Panc1 (cell line): Measurements from ENCODE around the gene IDUA.

ENCODE experiments used
- TF ChIP-seq, protein P1 (sequence below), 2 experiments: IDR thresholded peaks; 2 replicates each; pipeline ENCODE4 v1.6.1; 2011 to 2012; ENCODE audit warnings: low read depth in 2 of 2, control low read depth in 1 of 2, low read length in 1 of 2, mild to moderate bottlenecking in 1 of 2, moderate library complexity in 1 of 2; ENCODE audit not compliant: insufficient read depth in 1 of 2
- TF ChIP-seq, protein P2 (sequence below): fragments of 450-650 bp; IDR thresholded peaks from 2 replicates; pipeline ENCODE4 v1.5.1; 2017; ENCODE audit warnings: mild to moderate bottlenecking

DNA sequence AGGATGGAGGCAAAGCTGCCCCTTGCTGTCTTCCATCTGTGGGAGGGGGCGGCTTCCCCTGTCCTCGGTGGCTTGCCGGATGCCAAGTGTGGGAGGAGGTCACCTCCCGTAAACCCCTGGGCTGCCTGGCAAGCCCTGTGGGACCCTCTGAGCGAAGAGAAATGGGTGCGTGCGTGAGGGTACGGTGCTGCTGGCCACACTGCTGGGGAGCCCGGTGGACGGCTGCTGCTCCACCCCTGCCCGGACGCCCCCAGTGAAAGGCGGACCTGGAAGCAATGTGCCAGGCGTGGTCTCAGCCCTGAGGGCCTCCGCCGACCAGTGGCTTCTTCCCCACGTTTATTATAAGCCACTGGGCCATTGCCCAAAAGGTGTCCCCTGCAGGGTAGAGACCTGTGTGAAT is 4.6 kb upstream of the IDUA start:
- TF ChIP-seq, protein P1, sequence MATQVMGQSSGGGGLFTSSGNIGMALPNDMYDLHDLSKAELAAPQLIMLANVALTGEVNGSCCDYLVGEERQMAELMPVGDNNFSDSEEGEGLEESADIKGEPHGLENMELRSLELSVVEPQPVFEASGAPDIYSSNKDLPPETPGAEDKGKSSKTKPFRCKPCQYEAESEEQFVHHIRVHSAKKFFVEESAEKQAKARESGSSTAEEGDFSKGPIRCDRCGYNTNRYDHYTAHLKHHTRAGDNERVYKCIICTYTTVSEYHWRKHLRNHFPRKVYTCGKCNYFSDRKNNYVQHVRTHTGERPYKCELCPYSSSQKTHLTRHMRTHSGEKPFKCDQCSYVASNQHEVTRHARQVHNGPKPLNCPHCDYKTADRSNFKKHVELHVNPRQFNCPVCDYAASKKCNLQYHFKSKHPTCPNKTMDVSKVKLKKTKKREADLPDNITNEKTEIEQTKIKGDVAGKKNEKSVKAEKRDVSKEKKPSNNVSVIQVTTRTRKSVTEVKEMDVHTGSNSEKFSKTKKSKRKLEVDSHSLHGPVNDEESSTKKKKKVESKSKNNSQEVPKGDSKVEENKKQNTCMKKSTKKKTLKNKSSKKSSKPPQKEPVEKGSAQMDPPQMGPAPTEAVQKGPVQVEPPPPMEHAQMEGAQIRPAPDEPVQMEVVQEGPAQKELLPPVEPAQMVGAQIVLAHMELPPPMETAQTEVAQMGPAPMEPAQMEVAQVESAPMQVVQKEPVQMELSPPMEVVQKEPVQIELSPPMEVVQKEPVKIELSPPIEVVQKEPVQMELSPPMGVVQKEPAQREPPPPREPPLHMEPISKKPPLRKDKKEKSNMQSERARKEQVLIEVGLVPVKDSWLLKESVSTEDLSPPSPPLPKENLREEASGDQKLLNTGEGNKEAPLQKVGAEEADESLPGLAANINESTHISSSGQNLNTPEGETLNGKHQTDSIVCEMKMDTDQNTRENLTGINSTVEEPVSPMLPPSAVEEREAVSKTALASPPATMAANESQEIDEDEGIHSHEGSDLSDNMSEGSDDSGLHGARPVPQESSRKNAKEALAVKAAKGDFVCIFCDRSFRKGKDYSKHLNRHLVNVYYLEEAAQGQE (IDR thresholded peaks at IDR 0.05; ENCODE audit: insufficient read depth in 1 of 2, low read depth in 2 of 2, low read length in 1 of 2), result no peak
- TF ChIP-seq, protein P2, sequence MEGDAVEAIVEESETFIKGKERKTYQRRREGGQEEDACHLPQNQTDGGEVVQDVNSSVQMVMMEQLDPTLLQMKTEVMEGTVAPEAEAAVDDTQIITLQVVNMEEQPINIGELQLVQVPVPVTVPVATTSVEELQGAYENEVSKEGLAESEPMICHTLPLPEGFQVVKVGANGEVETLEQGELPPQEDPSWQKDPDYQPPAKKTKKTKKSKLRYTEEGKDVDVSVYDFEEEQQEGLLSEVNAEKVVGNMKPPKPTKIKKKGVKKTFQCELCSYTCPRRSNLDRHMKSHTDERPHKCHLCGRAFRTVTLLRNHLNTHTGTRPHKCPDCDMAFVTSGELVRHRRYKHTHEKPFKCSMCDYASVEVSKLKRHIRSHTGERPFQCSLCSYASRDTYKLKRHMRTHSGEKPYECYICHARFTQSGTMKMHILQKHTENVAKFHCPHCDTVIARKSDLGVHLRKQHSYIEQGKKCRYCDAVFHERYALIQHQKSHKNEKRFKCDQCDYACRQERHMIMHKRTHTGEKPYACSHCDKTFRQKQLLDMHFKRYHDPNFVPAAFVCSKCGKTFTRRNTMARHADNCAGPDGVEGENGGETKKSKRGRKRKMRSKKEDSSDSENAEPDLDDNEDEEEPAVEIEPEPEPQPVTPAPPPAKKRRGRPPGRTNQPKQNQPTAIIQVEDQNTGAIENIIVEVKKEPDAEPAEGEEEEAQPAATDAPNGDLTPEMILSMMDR, result no peak
